ENCODE measurements around the gene KRIT1. TPM values are rescaled to one million over a fixed set of nuclear protein-coding genes. Genes with fewer than 3 reads are reported as not detected.

Gene KRIT1
- total and polyA plus RNA-seq, 5 donors, result 19.0 to 38.2 (median 35.3) TPM

GRCh38 chr7:92246360-92247101, 817 bp upstream of the KRIT1 start:
- peak overlapping the region; percentile 87 for H3K4me3 ChIP-seq (ENCODE audit: low read length)
- intact Hi-C loops (cut with DNase I), result no loop called here
- peak overlapping the region; percentile 89 for H3K27ac ChIP-seq (ENCODE audit: low read length)
- H3K27me3 ChIP-seq (ENCODE audit: control insufficient read depth, insufficient read depth), result no peaks in the 10 kb centered on the region
- WGBS, result under 1% methylated on average over 35 of the region's 35 CpGs
- ATAC-seq (peak; percentile 34 to 41), DNase-seq (peak in 2 of 3 donors; percentile 53 to 58)
- H3K9me3 ChIP-seq (ENCODE audit: control insufficient read depth, low read length), result no peaks in the 10 kb centered on the region
- no peaks in the 10 kb centered on the region for H3K4me1 ChIP-seq (ENCODE audit: control insufficient read depth, insufficient read depth, low read length)

GRCh38 chr7:92244808-92245486, 767 bp downstream of the KRIT1 start:
- under 1% methylated on average over 11 of the region's 11 CpGs for WGBS
- no peaks in the 10 kb centered on the region for H3K27me3 ChIP-seq (ENCODE audit: control insufficient read depth, insufficient read depth)

GRCh38 chr7:92242972-92243371, 2.7 kb downstream of the KRIT1 start:
- no peak overlapping the region for H3K4me3 ChIP-seq (ENCODE audit: low read length)
- H3K4me1 ChIP-seq (ENCODE audit: control insufficient read depth, insufficient read depth, low read length), result no peaks in the 10 kb centered on the region
- no peaks in the 10 kb centered on the region for H3K9me3 ChIP-seq (ENCODE audit: control insufficient read depth, low read length)
- no peaks in the 10 kb centered on the region for H3K27me3 ChIP-seq (ENCODE audit: control insufficient read depth, insufficient read depth)
- ATAC-seq, result no peak
- DNase-seq, result no peak
- 91% methylated on average over 6 of the region's 6 CpGs for WGBS
- H3K27ac ChIP-seq (ENCODE audit: low read length), result no peak overlapping the region
- intact Hi-C loops (cut with DNase I), result no loop called here

More at GRCh38 chr7:92244808-92245486, 767 bp downstream of the KRIT1 start:
- intact Hi-C loops (cut with DNase I), result no loop called here
- H3K4me3 ChIP-seq (ENCODE audit: low read length), result peak overlapping the region; percentile 87
- peak; percentile 2 to 5 for ATAC-seq
- H3K4me1 ChIP-seq (ENCODE audit: control insufficient read depth, insufficient read depth, low read length), result no peaks in the 10 kb centered on the region
- no peaks in the 10 kb centered on the region for H3K9me3 ChIP-seq (ENCODE audit: control insufficient read depth, low read length)
- H3K27ac ChIP-seq (ENCODE audit: low read length), result peak overlapping the region; percentile 89
- DNase-seq, result no peak

- Histone ChIP-seq H3K9me3 (ENCODE audit: control insufficient read depth, low read length) (no peaks in the 10 kb centered on the region), H3K4me1 (ENCODE audit: control insufficient read depth, insufficient read depth, low read length) (no peaks in the 10 kb centered on the region), H3K27ac (ENCODE audit: low read length) (no peak overlapping the region), H3K27me3 (ENCODE audit: control insufficient read depth, insufficient read depth) (no peaks in the 10 kb centered on the region), H3K4me3 (ENCODE audit: low read length) (no peak overlapping the region)
- intact Hi-C loops (cut with DNase I), result no loop called here
- WGBS, result 81% methylated on average over 2 of the region's 2 CpGs
- DNase-seq, result no peak
- ATAC-seq, result no peak
Observed at GRCh38 chr7:92230547-92230946, 15.2 kb downstream of the KRIT1 start.

GRCh38 chr7:92228742-92229141, 17.0 kb downstream of the KRIT1 start:
- ATAC-seq, result no peak
- no peak for DNase-seq
- H3K4me1 ChIP-seq (ENCODE audit: control insufficient read depth, insufficient read depth, low read length), result no peaks in the 10 kb centered on the region
- no peak overlapping the region for H3K27ac ChIP-seq (ENCODE audit: low read length)
- 97% methylated on average over 2 of the region's 2 CpGs for WGBS
- no peak overlapping the region for H3K4me3 ChIP-seq (ENCODE audit: low read length)
- H3K27me3 ChIP-seq (ENCODE audit: control insufficient read depth, insufficient read depth), result no peaks in the 10 kb centered on the region
- H3K9me3 ChIP-seq (ENCODE audit: control insufficient read depth, low read length), result no peaks in the 10 kb centered on the region
- intact Hi-C loops (cut with DNase I), result no loop called here

- DNase-seq (no peak), ATAC-seq (no peak)
- WGBS, result 98% methylated on average over 2 of the region's 2 CpGs
- Histone ChIP-seq H3K9me3 (ENCODE audit: control insufficient read depth, low read length) (no peaks in the 10 kb centered on the region), H3K4me1 (ENCODE audit: control insufficient read depth, insufficient read depth, low read length) (no peaks in the 10 kb centered on the region), H3K27ac (ENCODE audit: low read length) (no peak overlapping the region), H3K4me3 (ENCODE audit: low read length) (no peak overlapping the region), H3K27me3 (ENCODE audit: control insufficient read depth, insufficient read depth) (no peaks in the 10 kb centered on the region)
- intact Hi-C loops (cut with DNase I), result no loop called here
Observed at GRCh38 chr7:92228100-92228499, 17.6 kb downstream of the KRIT1 start.

- intact Hi-C loops (cut with DNase I), result no loop called here
- no peak for ATAC-seq
- WGBS, result 94% methylated on average over 4 of the region's 4 CpGs
- Histone ChIP-seq H3K4me1 (ENCODE audit: control insufficient read depth, insufficient read depth, low read length) (no peaks in the 10 kb centered on the region), H3K27ac (ENCODE audit: low read length) (no peak overlapping the region), H3K4me3 (ENCODE audit: low read length) (no peak overlapping the region), H3K9me3 (ENCODE audit: control insufficient read depth, low read length) (no peaks in the 10 kb centered on the region), H3K27me3 (ENCODE audit: control insufficient read depth, insufficient read depth) (no peaks in the 10 kb centered on the region)
- no peak for DNase-seq
Observed at GRCh38 chr7:92226981-92227380, 18.7 kb downstream of the KRIT1 start.

GRCh38 chr7:92221766-92222165, 23.9 kb downstream of the KRIT1 start:
- no peak for DNase-seq
- intact Hi-C loops (cut with DNase I), result no loop called here
- H3K4me3 ChIP-seq (ENCODE audit: low read length), result no peak overlapping the region
- no peak for ATAC-seq
- no peaks in the 10 kb centered on the region for H3K9me3 ChIP-seq (ENCODE audit: control insufficient read depth, low read length)
- H3K27me3 ChIP-seq (ENCODE audit: control insufficient read depth, insufficient read depth), result no peaks in the 10 kb centered on the region
- H3K27ac ChIP-seq (ENCODE audit: low read length), result no peak overlapping the region
- 98% methylated on average over 3 of the region's 3 CpGs for WGBS
- no peaks in the 10 kb centered on the region for H3K4me1 ChIP-seq (ENCODE audit: control insufficient read depth, insufficient read depth, low read length)

- no peaks in the 10 kb centered on the region for H3K27me3 ChIP-seq (ENCODE audit: control insufficient read depth, insufficient read depth)
- H3K9me3 ChIP-seq (ENCODE audit: control insufficient read depth, low read length), result no peaks in the 10 kb centered on the region
- intact Hi-C loops (cut with DNase I), result no loop called here
- ATAC-seq (no peak), DNase-seq (no peak)
- 98% methylated on average over 1 of the region's 1 CpG for WGBS
- H3K27ac ChIP-seq (ENCODE audit: low read length), result no peak overlapping the region
- H3K4me1 ChIP-seq (ENCODE audit: control insufficient read depth, insufficient read depth, low read length), result no peaks in the 10 kb centered on the region
- no peak overlapping the region for H3K4me3 ChIP-seq (ENCODE audit: low read length)
Observed at GRCh38 chr7:92206672-92207071, 39.0 kb downstream of the KRIT1 start.

GRCh38 chr7:92205987-92206386, 39.7 kb downstream of the KRIT1 start:
- no peaks in the 10 kb centered on the region for H3K4me1 ChIP-seq (ENCODE audit: control insufficient read depth, insufficient read depth, low read length)
- H3K9me3 ChIP-seq (ENCODE audit: control insufficient read depth, low read length), result no peaks in the 10 kb centered on the region
- intact Hi-C loops (cut with DNase I), result no loop called here
- H3K4me3 ChIP-seq (ENCODE audit: low read length), result no peak overlapping the region
- no peak overlapping the region for H3K27ac ChIP-seq (ENCODE audit: low read length)
- no peaks in the 10 kb centered on the region for H3K27me3 ChIP-seq (ENCODE audit: control insufficient read depth, insufficient read depth)
- ATAC-seq, result peak in 1 of 2 donors; percentile 14
- DNase-seq, result no peak
- over 99% methylated on average over 3 of the region's 3 CpGs for WGBS

GRCh38 chr7:92200791-92201190, 44.9 kb downstream of the KRIT1 start:
- DNase-seq, result no peak
- intact Hi-C loops (cut with DNase I), result no loop called here
- no peaks in the 10 kb centered on the region for H3K4me1 ChIP-seq (ENCODE audit: control insufficient read depth, insufficient read depth, low read length)
- WGBS, result 96% methylated on average over 1 of the region's 1 CpG
- H3K27me3 ChIP-seq (ENCODE audit: control insufficient read depth, insufficient read depth), result no peaks in the 10 kb centered on the region
- H3K4me3 ChIP-seq (ENCODE audit: low read length), result no peak overlapping the region
- no peak for ATAC-seq
- no peak overlapping the region for H3K27ac ChIP-seq (ENCODE audit: low read length)
- H3K9me3 ChIP-seq (ENCODE audit: control insufficient read depth, low read length), result no peaks in the 10 kb centered on the region
